Kidney (tissue), 14 donors: ENCODE measurements around the gene PRKCE. TPM values are rescaled to one million over a fixed set of nuclear protein-coding genes. Genes with fewer than 3 reads are reported as not detected.

Experiments used
- DNase-seq, 5 donors: peaks; one replicate each; pipeline ENCODE4 v3.0.0-alpha.2; 2013 to 2020
- FAIRE-seq: peaks from 2 replicates; lab custom pipeline; 2012; peaks lifted over from hg19 to GRCh38; lab: Jason Lieb, UNC
- H3K27ac ChIP-seq, 2 donors: one replicate each; pipeline ENCODE4 v1.7.0; 2013; ENCODE audit warnings: low read depth in 2 of 2, low read length in 2 of 2, inconsistent platforms in 1 of 2
- H3K27me3 ChIP-seq: one replicate; pipeline ENCODE4 v1.7.1; 2013; ENCODE audit warnings: low read length, inconsistent platforms; ENCODE audit not compliant: control insufficient read depth, insufficient read depth
- H3K36me3 ChIP-seq, 3 donors: one replicate each; pipeline versions ENCODE4 v1.7.0 to v1.7.1; 2013; ENCODE audit warnings: low read length in 3 of 3, control low read depth in 1 of 3, inconsistent platforms in 1 of 3; ENCODE audit not compliant: insufficient read depth in 3 of 3, control insufficient read depth in 2 of 3
- H3K4me1 ChIP-seq, 3 donors: one replicate each; pipeline versions ENCODE4 v1.7.0 to v1.7.1; 2013; ENCODE audit warnings: low read length in 3 of 3, inconsistent platforms in 1 of 3, low read depth in 1 of 3; ENCODE audit not compliant: control insufficient read depth in 2 of 3, insufficient read depth in 2 of 3
- H3K4me3 ChIP-seq, 3 donors: one replicate each; pipeline versions ENCODE4 v1.7.0 to v1.8.1; 2013; ENCODE audit warnings: low read length in 3 of 3, control low read depth in 1 of 3, inconsistent platforms in 1 of 3
- H3K9ac ChIP-seq, 3 donors: one replicate each; pipeline versions ENCODE4 v1.7.0 to v1.7.1; 2013; ENCODE audit warnings: low read length in 3 of 3, control low read depth in 1 of 3, inconsistent platforms in 1 of 3
- H3K9me3 ChIP-seq, 3 donors: one replicate each; pipeline versions ENCODE4 v1.7.0 to v1.7.1; 2013; ENCODE audit warnings: low read length in 3 of 3, control low read depth in 1 of 3, inconsistent platforms in 1 of 3; ENCODE audit not compliant: control insufficient read depth in 2 of 3, insufficient read depth in 1 of 3
- intact Hi-C: fragments of 100-400 bp; cut with DNase I; formaldehyde crosslinking; loops from one replicate; pipeline ENCODE4 v1.11.1; 2022
- polyA plus RNA-seq: library from polyadenylated mRNA; stranded (reverse); fragments of 350-450 nt; fragmentation: Illumina TruSeq; extraction: RNeasy Lipid Tissue Mini Kit (QIAGEN cat#74804); gene quantifications from one replicate; pipeline ENCODE4 v1.2.3, GENCODE V29; 2014; ENCODE audit warnings: low read depth, low replicate concordance; ENCODE audit not compliant: insufficient read depth
- total RNA-seq: library from RNA; stranded (reverse); fragmentation: NEBNext Ultra II Directional; extraction: Animal tissue kit (Norgen Biotek cat#: 25700); gene quantifications from one replicate; pipeline ENCODE4 v1.2.1, GENCODE V29; 2021
- TF ChIP-seq, protein P1 (sequence below): IDR thresholded peaks from 3 replicates; pipeline ENCODE4 v1.5.1; 2012; ENCODE audit warnings: mild to moderate bottlenecking, moderate library complexity, borderline replicate concordance; ENCODE audit not compliant: insufficient read depth; ENCODE audit errors: extremely low read depth
- donor health status: control.
- donor health status: control.
- donor health status: control.
- donor health status: control.
- donor health status: control.
- donor health status: DM: yes; HTN: yes; CAD: no.
- donor health status: Normal renal cell carcinoma (clear cell type).

The PRKCE gene
- total and polyA plus RNA-seq, 2 donors from 2014 or later = 11.1 to 27.3 TPM

DNA sequence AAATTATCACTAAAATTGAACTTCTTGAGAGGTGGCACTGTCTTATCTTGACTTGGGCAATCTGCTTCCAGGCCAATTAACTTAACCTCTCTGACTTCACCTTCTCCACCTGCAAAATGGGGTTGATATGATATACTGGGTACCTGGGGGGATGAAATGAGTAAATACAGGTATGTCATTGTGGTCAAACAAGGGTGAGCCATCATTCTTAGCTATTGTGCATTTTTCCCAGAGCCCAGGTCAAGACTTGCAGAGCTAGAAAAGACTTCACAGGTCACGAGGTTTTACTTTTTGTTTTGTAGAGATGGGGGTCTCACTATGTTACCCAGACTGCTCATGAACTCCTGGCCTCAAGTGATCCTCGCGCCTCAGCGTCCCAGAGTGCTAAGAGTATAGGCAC is 145.0 kb downstream of the PRKCE start:
- FAIRE-seq = no peak
- TF ChIP-seq, protein P1, sequence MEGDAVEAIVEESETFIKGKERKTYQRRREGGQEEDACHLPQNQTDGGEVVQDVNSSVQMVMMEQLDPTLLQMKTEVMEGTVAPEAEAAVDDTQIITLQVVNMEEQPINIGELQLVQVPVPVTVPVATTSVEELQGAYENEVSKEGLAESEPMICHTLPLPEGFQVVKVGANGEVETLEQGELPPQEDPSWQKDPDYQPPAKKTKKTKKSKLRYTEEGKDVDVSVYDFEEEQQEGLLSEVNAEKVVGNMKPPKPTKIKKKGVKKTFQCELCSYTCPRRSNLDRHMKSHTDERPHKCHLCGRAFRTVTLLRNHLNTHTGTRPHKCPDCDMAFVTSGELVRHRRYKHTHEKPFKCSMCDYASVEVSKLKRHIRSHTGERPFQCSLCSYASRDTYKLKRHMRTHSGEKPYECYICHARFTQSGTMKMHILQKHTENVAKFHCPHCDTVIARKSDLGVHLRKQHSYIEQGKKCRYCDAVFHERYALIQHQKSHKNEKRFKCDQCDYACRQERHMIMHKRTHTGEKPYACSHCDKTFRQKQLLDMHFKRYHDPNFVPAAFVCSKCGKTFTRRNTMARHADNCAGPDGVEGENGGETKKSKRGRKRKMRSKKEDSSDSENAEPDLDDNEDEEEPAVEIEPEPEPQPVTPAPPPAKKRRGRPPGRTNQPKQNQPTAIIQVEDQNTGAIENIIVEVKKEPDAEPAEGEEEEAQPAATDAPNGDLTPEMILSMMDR = no peak
- H3K4me3 ChIP-seq = no peak overlapping the region
- peaks cover 0 to 8% (median 4%) of the 10 kb centered on the region in 3 donors for H3K4me1 ChIP-seq
- intact Hi-C loops = no loop called here
- no peaks in the 10 kb centered on the region for H3K27me3 ChIP-seq
- no peaks in the 10 kb centered on the region for H3K9me3 ChIP-seq
- DNase-seq = no peak
- H3K9ac ChIP-seq = no peak overlapping the region
- no peaks in the 10 kb centered on the region for H3K36me3 ChIP-seq
- no peak overlapping the region for H3K27ac ChIP-seq

DNA sequence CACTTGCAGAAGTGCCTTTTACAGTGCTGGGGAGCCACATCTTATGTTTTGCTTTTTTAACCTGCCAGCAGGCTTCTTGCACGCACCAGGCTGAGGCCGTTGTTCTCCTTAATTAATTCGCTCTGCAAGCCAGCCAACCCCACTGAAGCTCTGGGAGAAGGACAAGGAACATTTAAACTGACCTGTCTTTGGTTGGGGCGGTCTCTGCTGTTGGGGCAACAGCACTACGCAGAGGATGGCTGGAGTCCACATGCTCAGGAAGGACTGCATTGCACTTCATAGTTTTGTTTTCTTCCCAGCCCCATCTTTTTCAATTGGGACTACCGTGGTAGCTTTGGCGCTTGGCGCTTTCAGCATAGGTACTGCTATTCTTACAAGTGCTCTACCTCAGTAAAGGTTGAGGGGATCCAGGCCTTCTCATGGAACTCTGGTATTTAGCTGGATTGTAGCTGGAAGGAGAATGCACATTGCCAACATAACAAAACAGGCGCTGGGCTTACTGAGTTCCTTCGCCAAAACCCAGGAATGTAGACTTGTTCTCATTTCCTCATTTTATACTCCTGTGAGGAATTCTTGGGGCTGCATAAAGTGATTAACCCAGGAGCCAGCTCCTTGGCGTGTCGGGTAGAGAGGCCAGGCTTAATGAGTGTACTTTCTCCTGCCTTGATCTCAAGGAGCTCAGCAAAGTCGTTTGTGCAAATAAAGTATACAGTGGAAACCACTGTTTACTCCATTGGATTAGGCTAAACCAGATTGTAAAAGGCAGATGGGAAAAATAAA is 146.2 kb downstream of the PRKCE start:
- Histone ChIP-seq H3K4me1 (peaks cover 0 to 8% (median 4%) of the 10 kb centered on the region in 3 donors), H3K36me3 (no peaks in the 10 kb centered on the region), H3K9ac (no peak overlapping the region), H3K27ac (no peak overlapping the region), H3K4me3 (no peak overlapping the region), H3K27me3 (no peaks in the 10 kb centered on the region), H3K9me3 (no peaks in the 10 kb centered on the region)
- intact Hi-C loops = no loop called here
- no peak for DNase-seq
- TF ChIP-seq, protein P1 = no peak
- no peak for FAIRE-seq

GRCh38 chr2:45799679-45800381 is 148.4 kb downstream of the PRKCE start:
- H3K27ac ChIP-seq = no peak overlapping the region
- no peak overlapping the region for H3K4me3 ChIP-seq
- no peak for FAIRE-seq
- DNase-seq = no peak
- no peak overlapping the region for H3K9ac ChIP-seq
- no peaks in the 10 kb centered on the region for H3K27me3 ChIP-seq
- H3K4me1 ChIP-seq = peaks cover 0 to 8% (median 4%) of the 10 kb centered on the region in 3 donors
- TF ChIP-seq, protein P1 = no peak
- intact Hi-C loops = no loop called here
- no peaks in the 10 kb centered on the region for H3K9me3 ChIP-seq
- no peaks in the 10 kb centered on the region for H3K36me3 ChIP-seq
